Ectodermal cell (in vitro differentiated cells): ENCODE data around the gene CABP1.

ENCODE experiments used
- H3K27ac ChIP-seq: 2 replicates; pipeline ENCODE4 v1.7.0; 2013; ENCODE audit warnings: mild to moderate bottlenecking, low read depth, low read length; ENCODE audit not compliant: insufficient read depth, poor library complexity, severe bottlenecking
- H3K27me3 ChIP-seq: 2 replicates; pipeline ENCODE4 v1.7.0; 2013; ENCODE audit warnings: mild to moderate bottlenecking, low read length; ENCODE audit not compliant: insufficient read depth, control insufficient read depth, poor library complexity, severe bottlenecking
- H3K36me3 ChIP-seq: one replicate; pipeline ENCODE4 v1.7.0; 2013; ENCODE audit warnings: low read length; ENCODE audit not compliant: control insufficient read depth, insufficient read depth
- H3K4me1 ChIP-seq: one replicate; pipeline ENCODE4 v1.7.0; 2013; ENCODE audit warnings: low read length; ENCODE audit not compliant: control insufficient read depth, insufficient read depth
- H3K4me3 ChIP-seq: 2 replicates; pipeline ENCODE4 v1.7.0; 2013; ENCODE audit warnings: low read depth, low read length, control low read depth; ENCODE audit not compliant: insufficient read depth
- H3K9me3 ChIP-seq: 2 replicates; pipeline ENCODE4 v1.7.0; 2013; ENCODE audit warnings: mild to moderate bottlenecking, low read length, moderate library complexity; ENCODE audit not compliant: control insufficient read depth
- WGBS, 2 experiments: methylation state at CpG; one replicate each; pipeline ENCODE4 v1.1.7; 2013; ENCODE audit warnings: missing lambda C conversion rate in 2 of 2; 5-methylcytosine and 5-hydroxymethylcytosine counted together

The CABP1 gene

DNA sequence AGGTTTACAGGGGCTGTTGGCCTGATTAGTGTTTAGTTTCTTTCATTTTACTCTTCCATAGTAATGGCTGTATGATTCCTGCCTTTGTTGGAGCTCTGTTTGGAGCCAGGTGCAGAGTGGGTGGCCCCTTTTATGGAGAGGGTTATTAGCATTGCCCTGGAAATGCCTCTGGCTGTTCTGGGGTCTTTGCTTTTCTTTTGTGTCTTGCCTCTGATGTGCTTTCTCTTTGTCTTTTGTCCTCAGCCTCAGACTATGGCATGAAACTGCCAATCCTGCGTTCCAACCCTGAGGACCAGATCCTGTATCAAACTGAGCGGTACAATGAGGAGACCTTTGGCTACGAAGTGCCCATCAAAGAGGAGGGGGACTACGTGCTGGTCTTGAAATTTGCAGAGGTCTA is 53.4 kb downstream of the CABP1 start:
- Histone ChIP-seq H3K36me3 (peaks cover 39% of the 10 kb centered on the region), H3K27ac (peak overlapping the region; percentile 29), H3K4me3 (no peak overlapping the region), H3K9me3 (no peaks in the 10 kb centered on the region), H3K27me3 (no peaks in the 10 kb centered on the region), H3K4me1 (peaks cover 32% of the 10 kb centered on the region)
- 10 to 12% methylated on average over 4 of the region's 4 CpGs for WGBS, 2 experiments

DNA sequence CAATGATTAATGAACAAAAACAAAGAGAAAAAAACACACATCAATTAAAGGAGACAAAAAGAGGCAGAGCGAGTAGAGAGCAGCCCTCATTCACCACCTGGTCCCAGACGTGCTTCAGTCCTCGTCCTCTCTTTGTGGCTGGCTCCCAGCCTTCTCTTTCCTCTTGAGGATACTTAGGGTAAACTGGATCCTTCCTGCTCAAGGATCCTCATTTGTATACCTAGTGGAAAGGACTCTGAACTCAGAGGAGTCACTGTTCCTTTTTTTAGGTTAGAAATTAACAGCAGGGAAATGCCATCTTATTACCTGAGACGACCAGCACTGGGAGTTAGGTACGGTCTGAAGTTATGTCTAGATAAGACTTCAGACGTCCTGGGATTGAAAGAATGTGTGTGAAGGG is 56.2 kb downstream of the CABP1 start:
- Histone ChIP-seq H3K9me3 (no peaks in the 10 kb centered on the region), H3K27ac (no peak overlapping the region), H3K4me1 (peaks cover 22% of the 10 kb centered on the region), H3K4me3 (no peak overlapping the region), H3K27me3 (no peaks in the 10 kb centered on the region), H3K36me3 (peaks cover 44% of the 10 kb centered on the region)
- WGBS, 2 experiments, result 92 to 93% methylated on average over 6 of the region's 6 CpGs

DNA sequence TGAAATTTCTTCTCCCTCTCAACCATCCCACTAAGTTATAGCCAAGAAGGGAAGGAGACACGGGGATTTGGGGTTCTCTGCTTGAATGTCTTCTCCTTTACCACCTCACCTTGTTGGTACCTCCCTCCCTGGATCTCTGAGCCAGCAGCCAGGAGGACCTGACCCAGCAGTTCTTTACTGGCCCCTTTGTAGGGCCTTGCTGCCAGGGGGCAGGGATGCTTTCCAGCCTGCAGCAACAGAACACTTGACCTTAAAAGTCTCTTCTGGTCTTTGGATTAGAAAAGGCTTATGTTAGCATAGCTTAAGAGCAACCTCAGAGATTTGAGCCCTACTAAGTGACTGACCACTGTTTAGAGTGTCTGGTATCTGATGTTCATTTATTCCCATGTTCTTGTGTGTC is 56.9 kb downstream of the CABP1 start:
- WGBS, 2 experiments, result 88% methylated on average over 1 of the region's 1 CpG; no CpG with 5 or more reads in 1 of the 2 experiments
- Histone ChIP-seq H3K4me1 (peaks cover 19% of the 10 kb centered on the region), H3K27me3 (no peaks in the 10 kb centered on the region), H3K27ac (no peak overlapping the region), H3K9me3 (no peaks in the 10 kb centered on the region), H3K4me3 (no peak overlapping the region), H3K36me3 (peaks cover 44% of the 10 kb centered on the region)

DNA sequence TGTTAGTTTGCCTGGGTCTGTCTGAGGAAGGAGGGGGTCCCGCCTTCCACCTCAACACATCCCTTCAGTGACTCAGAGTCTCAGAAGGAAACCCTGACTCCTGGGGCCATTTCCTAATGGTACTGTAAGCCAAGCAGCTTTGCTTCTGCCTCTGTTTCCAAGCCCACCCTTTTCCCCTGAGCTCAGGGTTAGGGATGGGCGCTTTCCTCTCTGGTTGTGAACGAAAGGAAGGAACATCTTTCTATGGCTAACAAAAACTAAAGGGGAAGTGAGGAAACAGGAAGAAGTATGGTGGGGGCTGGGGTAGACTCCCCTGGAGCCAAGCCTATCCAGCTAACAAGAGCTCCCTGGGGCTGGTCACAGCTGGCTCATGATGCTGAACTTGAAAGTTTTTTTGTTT is 58.2 kb downstream of the CABP1 start:
- no peaks in the 10 kb centered on the region for H3K9me3 ChIP-seq
- no peaks in the 10 kb centered on the region for H3K27me3 ChIP-seq
- 91 to 95% methylated on average over 3 of the region's 3 CpGs for WGBS, 2 experiments
- H3K27ac ChIP-seq, result no peak overlapping the region
- peaks cover 8% of the 10 kb centered on the region for H3K4me1 ChIP-seq
- peaks cover 44% of the 10 kb centered on the region for H3K36me3 ChIP-seq
- H3K4me3 ChIP-seq, result no peak overlapping the region

DNA sequence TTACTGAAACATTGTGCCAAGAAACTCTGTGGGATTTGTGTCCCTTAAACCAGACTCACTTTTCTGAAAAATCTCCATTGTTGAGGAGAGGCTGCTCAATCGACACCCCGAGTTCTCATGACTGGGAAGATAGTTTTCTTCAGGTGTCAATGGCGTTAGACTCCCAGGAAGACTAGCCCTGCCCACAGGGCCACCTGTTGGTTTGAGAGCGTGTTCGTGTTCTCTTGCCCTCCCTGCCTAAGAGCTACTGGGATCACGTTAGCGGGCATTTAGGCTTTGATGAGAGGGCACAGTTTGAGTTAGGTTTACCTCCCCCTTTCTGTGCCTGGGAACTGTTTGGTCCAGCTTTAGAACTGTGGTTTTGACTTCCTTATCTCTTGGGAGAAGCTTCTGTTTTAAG is 59.1 kb downstream of the CABP1 start:
- Histone ChIP-seq H3K27me3 (no peaks in the 10 kb centered on the region), H3K9me3 (no peaks in the 10 kb centered on the region), H3K4me1 (no peaks in the 10 kb centered on the region), H3K4me3 (no peak overlapping the region), H3K36me3 (peaks cover 44% of the 10 kb centered on the region), H3K27ac (no peak overlapping the region)
- WGBS, 2 experiments, result 96 to 97% methylated on average over 7 of the region's 7 CpGs

DNA sequence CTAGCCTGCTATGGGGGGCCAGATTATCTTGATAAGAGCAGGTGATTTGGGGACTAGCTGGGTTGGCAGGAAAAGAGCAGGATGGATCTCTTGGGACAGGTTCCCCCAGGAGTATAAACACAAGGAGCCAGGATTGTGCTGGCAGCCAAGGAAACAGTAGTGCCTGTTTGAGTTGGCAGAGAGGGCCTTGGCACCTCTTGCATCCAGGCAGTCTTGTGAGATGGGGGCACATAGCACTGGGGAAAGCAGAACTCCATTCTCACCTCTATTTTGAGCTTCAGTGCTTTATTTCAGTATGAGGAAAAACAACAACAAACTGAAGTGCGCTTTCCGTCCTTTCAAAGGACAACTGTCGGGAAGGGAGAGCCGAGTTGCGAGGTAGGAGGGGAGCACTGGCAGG is 60.5 kb downstream of the CABP1 start:
- 92 to 96% methylated on average over 5 of the region's 5 CpGs for WGBS, 2 experiments
- H3K36me3 ChIP-seq, result peaks cover 32% of the 10 kb centered on the region

DNA sequence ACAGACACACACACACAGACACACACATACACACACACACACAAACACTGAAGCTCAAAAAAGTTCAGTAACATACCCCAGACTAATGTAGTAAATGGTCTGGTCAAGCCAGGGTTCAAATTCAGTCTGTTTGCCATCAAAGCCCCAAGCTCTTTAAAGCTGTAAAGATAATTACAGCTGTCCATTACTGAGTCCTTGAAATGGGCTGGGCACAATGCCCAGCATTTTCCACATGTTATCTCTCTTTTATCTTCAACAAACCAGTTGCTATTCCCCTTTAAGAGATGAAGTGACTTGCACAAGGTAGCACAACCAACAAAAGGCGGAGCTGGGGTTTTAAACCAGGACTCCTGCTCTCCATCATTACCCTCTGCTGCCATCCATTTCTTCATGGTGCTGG is 62.2 kb downstream of the CABP1 start:
- Histone ChIP-seq H3K27ac (no peak overlapping the region), H3K9me3 (no peaks in the 10 kb centered on the region), H3K4me1 (no peaks in the 10 kb centered on the region), H3K4me3 (no peak overlapping the region), H3K36me3 (peaks cover 14% of the 10 kb centered on the region), H3K27me3 (no peaks in the 10 kb centered on the region)
- 93 to 94% methylated on average over 1 of the region's 1 CpG for WGBS, 2 experiments

More for the DNA sequence above, 60.5 kb downstream of the CABP1 start:
- Histone ChIP-seq H3K4me3 (no peak overlapping the region), H3K27ac (no peak overlapping the region), H3K4me1 (no peaks in the 10 kb centered on the region), H3K9me3 (no peaks in the 10 kb centered on the region), H3K27me3 (no peaks in the 10 kb centered on the region)

DNA sequence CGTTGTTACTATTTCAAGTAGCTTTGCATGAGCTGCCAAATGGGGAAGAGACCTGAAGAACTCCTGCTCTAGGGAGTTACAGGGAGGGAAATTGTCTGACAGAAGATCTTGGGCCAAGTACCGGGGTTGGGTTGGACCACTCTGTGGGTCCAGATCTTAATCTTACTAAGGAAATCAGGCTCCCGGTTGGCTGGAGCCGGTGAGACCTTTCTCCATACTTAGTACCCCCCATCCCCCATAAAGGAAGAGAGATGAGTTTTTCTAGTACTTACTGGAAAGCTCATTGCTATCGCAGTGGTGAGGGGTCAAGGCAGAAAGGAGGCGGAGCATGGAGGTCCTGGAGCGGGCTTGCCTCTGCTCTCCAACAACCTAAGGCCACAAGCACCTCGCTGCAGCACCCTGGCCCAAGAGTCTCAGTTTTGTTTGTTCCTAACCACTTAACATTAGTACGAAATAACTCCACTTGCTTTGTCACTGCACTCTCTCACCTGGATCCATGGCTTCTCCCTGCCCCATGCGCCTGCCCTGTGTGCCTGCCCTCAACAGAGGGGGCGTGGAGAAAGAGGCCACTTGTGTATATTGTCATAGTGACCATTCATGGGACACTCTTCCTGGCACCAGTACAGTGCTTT is 63.0 kb downstream of the CABP1 start:
- 84 to 87% methylated on average over 11 of the region's 11 CpGs for WGBS, 2 experiments
- Histone ChIP-seq H3K4me3 (no peak overlapping the region), H3K9me3 (no peaks in the 10 kb centered on the region), H3K36me3 (peaks cover 7% of the 10 kb centered on the region), H3K27me3 (no peaks in the 10 kb centered on the region), H3K27ac (no peak overlapping the region), H3K4me1 (no peaks in the 10 kb centered on the region)

DNA sequence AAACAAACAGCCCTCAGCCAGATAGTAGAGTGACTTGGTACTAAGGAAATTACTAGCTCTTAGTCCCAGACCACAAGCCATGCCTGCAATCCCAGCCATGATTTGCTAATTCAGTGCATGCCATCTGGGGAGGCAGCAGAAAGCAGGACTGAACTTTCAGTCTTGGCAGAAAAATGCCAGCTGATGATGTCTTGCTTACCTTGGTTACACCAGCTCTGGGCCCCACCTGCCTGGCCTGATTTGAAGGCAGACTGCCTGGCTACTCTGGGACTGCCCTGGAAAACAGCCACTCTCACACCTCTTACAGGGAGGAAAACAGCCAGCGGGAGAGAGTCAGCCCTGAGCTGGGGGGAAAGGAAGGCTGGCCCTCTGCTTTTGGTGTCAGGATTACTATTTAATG is 65.2 kb downstream of the CABP1 start:
- Histone ChIP-seq H3K27ac (no peak overlapping the region), H3K4me3 (no peak overlapping the region), H3K4me1 (no peaks in the 10 kb centered on the region), H3K27me3 (no peaks in the 10 kb centered on the region), H3K36me3 (no peaks in the 10 kb centered on the region), H3K9me3 (no peaks in the 10 kb centered on the region)
- WGBS, 2 experiments, result 86 to 100% methylated on average over 1 of the region's 1 CpG

DNA sequence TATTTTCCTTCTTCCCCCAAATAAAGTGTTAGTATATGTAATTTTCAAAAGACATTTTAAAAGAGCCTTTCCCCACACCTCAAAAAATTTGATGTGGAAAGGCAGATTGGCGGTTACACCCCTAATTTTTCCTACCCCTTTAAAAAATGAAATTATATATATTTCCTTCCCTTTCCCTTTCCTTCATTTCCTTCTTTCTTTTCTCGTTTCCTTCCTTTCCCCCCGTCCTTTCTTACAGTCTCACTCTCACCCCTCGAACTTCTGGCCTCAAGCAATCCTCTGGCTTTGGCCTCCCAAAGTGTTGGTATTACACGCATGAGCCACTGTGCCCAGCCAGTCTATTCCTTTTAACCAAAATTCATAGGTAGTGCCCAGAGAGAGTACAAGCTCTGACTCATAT is 65.6 kb downstream of the CABP1 start:
- H3K4me1 ChIP-seq, result no peaks in the 10 kb centered on the region
- H3K27ac ChIP-seq, result no peak overlapping the region
- H3K9me3 ChIP-seq, result no peaks in the 10 kb centered on the region
- H3K27me3 ChIP-seq, result no peaks in the 10 kb centered on the region
- H3K36me3 ChIP-seq, result no peaks in the 10 kb centered on the region
- 71 to 72% methylated on average over 5 of the region's 5 CpGs for WGBS, 2 experiments
- H3K4me3 ChIP-seq, result no peak overlapping the region

DNA sequence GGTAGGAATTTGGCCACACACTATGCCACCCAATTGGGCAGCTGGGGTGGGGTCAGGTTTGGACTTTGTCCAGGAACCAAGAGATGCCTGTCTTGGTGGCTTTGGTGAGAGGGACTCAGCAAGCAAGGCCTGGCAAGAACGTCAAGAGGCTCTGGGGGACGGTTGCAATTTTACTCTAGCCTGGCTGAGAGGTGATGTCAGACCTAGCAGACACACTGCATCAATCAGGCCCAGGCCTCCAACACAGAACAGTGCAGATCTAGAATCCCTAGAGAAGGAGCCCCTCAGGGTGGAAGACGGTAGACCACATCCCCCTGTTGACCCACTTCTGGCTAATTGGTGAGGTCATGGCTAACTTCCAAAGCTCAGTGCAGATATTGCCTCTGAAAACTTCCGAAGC is 68.2 kb downstream of the CABP1 start:
- Histone ChIP-seq H3K9me3 (no peaks in the 10 kb centered on the region), H3K27ac (no peak overlapping the region), H3K27me3 (no peaks in the 10 kb centered on the region), H3K4me3 (no peak overlapping the region), H3K4me1 (peaks cover 10% of the 10 kb centered on the region), H3K36me3 (peaks cover 6% of the 10 kb centered on the region)
- WGBS, 2 experiments, result 91 to 93% methylated on average over 4 of the region's 4 CpGs
